Inflammatory macrophage treated with lipopolysaccharide for 4 hours (primary cell): Measurements from ENCODE around the gene HES1.
"Not testable (repeated sequence)": the region's sequence is repeated elsewhere in the genome, so short reads cannot be mapped to it uniquely, and the experiment has no call there.

Source experiments
- DNase-seq: peaks from one replicate; pipeline ENCODE4 v3.0.0-alpha.2; 2020

HES1 gene, protein sequence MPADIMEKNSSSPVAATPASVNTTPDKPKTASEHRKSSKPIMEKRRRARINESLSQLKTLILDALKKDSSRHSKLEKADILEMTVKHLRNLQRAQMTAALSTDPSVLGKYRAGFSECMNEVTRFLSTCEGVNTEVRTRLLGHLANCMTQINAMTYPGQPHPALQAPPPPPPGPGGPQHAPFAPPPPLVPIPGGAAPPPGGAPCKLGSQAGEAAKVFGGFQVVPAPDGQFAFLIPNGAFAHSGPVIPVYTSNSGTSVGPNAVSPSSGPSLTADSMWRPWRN

DNA sequence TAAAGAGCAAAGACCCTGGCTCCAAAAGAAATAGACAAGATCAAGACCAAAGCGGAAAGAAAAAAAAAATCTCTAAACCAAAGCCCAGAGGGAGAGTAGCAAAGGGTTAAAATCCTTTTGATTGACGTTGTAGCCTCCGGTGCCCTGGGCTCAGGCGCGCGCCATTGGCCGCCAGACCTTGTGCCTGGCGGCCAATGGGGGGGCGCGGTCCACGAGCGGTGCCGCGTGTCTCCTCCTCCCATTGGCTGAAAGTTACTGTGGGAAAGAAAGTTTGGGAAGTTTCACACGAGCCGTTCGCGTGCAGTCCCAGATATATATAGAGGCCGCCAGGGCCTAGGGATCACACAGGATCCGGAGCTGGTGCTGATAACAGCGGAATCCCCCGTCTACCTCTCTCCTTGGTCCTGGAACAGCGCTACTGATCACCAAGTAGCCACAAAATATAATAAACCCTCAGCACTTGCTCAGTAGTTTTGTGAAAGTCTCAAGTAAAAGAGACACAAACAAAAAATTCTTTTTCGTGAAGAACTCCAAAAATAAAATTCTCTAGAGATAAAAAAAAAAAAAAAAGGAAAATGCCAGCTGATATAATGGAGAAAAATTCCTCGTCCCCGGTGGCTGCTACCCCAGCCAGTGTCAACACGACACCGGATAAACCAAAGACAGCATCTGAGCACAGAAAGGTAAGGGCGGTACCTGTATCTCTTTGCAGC, at the start of gene HES1:
TSS of gene HES1 (plus strand) at position 343 of the 713 bp plus-strand sequence. CDS start at position 576, 233 bp downstream.
- peak; percentile 88 for DNase-seq

DNA sequence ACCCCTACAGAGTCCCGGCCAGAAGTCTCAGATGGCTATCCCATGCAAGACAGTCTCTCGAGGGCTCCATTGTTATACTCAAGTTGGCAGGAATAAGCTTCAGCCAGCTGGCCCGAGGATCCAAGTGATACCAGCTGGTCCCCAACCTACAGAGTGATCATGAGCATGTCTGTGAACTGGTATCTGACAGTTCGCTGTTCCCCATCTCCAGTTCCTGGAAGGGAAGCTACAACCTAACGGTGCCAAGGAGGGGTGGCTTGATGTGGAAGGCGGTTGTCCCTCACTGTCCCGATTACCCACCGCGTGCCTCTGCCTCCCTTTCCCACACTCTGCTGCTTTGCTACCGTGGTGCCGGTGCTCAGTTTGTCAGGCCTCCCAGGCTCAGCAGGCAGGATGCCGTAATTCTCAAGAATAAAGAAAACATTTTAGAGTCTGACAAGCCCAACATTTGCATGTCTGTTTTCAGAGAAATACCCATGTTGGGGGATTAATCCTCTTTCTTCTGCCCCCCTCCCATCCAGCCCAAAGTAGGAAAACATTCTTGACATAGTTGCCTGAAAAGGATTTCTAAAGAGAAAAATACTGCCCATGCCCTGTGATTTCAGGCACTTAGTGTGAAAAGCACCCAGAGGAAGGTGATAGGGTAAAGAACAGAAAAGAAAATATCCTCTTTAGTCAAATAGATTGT, 49.4 kb upstream of the HES1 start:
- no peak for DNase-seq

DNA sequence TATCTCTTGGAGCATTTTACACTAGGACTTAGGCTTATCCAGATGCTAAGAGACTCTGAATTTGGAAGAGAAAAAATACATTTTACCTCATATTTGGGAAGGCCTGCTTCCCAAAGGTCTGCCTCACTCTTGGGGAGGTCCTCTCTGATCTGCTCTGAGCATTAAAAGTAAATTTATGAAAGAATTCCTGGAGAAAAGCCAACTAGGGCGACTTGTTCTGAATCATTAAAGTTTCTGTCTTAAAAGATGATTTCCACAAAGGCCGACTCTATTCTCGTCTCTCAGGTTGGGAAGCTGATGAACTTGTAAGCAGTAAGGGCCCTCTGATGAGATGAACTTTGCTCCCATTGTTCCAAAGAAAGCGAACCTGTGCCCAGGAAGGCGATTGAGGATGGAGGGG, 48.7 kb upstream of the HES1 start:
- DNase-seq = no peak

DNA sequence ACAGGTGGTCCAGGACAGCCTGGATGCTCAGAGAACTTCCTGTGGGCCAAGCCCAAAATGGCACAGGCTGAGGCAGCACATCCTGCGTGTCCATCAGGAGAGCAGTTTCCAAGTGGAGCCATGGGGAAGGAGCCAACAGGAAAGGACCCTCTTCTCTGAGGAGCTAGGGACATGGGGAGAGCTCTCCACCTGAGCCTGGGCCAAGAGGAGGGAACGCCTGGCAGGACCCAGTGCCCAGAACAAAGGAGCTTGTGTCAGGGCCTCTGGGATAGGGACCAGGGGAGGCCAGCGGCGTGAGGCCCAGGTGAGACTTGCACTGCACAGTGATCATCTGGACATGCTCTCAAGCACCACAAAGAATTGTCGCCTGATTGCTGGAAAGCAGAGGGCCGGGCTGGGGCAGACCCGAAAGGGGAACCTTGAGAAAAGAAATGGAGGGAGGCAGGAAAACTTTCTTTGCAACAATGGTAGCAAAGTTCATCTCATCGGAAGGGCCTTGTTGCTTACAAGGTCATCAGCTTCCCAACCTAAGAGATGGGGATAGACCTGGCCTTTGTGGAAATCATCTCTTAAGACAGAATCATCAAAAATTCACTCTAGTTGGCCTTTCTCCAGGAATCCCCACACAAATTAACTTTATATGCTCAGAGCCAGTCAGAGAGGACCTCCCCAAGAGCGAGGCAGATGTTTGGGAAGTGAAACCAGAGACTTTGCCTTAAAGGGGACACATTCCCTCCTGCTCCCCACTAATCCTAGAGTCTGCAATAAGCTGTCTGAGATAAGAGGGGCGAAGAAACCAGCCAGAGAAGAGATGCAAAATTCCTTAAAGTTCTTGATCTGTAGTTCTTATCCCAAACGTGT, 47.7 kb upstream of the HES1 start:
- DNase-seq = peak; percentile 43

DNA sequence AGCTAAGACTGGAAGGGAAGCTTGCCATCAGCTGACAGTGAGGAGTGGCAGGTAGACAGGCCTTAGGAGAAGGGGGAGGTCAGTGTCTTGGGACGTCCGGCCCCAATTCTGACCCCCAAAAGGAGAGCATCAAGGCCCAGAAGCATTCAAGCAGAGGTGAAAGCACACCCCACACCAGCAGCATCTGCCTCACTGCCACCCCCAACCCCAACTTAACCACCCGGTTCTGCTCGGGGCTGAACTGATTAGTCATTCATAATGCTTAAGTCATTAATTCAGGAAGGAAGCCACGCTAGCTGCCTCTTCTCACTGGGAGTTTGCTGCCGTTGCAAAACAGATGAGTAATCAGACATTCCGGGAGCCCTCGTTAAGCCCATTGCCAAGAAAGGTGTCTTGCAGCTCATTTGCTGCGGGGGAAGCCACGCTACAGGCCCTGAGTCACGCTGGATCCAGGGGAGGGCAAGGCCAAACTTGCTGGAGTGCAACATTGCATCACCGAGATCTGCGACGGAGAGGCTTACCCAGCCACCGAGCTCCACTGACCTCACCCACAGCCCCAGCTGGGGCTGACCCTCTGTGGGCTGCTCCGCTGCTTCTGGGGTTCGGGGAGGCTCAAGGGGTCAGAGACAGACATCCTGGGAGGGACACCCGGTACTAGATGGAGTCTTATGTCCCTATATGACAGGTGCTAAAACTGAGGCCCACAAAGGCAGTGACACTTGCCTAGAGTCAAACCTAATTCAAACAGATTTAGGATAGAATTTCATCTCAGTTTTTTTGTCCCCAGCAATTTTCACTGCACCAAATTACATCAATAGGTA, 46.4 kb upstream of the HES1 start:
- peak; percentile 100 for DNase-seq

DNA sequence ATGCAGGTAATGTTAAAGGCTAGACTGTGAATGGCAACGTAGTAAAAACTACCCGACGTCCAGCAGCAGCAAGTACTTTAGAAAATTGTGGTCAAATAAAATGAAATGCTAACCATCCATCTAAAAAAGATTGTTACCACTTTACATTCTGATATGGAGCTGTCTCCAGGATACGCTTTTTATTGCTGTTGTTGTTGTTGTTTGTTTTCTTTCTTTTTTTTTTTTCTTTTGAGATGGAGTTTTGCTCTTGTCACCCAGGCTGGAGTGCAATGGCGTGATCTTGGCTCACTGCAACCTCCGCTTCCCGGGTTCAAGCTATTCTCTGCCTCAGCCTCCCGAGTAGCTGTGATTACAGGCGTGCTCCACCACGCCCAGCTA, 45.8 kb upstream of the HES1 start:
- not testable (repeated sequence) for DNase-seq

DNA sequence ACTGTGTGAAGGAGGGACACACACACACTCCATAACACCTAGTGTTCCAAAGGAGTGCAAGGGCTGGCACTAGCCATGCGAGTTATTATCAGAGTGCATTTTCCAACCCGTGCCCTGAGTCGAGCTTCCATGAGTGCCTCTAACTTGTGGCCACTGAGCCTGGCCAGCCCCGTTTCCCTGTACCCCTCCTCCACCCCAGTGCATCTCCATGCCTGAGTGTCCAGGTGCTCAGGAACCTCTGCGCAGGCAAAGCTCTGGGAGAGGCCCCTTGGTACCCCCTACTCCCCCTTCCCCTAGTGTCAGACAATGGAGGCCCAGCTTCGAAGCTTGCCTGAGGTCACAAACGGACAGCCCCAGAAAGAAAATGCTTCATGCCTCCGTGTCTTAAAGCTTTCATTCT, 45.2 kb upstream of the HES1 start:
- no peak for DNase-seq

DNA sequence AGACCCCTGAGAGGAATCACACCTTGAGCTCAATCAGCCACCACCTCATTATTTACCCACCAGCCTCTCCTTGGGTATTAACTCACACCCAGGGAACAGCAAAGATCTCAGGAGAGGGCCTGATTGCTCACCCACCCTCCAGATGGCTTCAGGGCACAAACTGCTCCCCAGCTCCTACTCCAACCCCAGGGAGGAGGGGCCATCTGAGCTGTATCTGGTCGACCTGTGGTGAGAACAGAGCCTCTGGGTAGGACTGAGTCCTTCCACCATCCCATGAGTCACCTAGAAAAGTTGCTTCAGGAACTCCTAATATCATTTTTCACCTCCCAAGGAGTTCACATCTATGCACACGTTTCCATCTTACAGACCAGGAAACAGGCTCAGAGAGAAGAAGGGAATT, 44.8 kb upstream of the HES1 start:
- no peak for DNase-seq

DNA sequence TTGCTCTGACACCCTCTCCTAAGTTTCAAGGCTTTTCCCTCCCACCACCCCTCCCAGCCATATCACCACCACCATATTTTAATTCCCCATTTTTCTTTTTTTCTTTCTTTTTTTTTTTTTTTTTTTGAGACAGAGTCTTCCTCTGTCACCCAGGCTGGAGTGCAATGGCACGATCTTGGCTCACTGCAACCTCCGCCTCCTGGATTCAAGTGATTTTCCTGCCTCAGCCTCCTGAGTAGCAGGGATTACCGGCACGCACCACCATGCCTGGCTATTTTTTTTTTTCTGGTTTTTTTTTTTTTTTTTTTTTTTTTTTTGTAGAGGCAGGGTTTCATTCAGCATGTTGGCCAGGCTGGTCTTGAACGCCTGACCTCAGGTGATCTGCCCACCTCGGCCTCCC, 44.1 kb upstream of the HES1 start:
- DNase-seq = not testable (repeated sequence)

DNA sequence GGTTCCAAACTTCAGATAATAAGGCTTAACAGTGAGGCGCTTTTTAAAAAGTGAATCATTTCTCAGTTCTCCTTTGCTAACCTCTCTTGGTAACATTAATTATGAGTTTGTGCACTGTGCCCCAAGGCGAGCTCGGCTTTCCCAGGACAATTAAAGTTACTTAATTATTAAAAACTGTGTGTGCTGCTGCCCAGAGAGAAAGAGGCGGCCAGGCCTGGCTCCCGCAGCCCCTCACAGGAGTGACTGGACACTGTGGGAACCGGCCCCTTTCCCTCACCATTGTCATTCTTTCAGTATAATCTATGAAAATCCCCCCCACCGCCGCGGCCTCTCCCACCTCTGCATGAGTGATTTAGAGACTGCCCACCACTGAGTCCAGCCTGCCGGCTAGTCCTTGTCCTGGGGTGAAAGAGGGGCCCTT, 43.1 kb upstream of the HES1 start:
- DNase-seq = no peak

DNA sequence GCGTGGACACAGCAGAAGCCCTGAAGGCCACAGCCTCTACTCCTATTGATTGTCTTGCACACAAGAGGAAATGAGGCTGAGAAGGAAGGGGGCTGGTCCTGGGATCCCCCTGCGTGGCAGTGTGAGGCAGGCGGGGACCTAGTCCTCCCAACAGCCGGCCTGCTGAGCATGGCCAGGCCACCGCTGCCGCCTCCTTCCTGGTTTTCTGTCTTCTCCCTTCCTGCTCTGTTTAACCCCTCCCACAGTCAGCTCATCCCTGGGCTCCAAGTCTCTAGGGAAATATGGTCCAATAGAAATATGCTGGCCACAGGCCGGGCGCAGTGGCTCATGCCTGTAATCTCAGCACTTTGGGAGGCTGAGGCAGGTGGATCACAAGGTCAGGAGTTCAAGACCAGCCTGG, 42.1 kb upstream of the HES1 start:
- no peak for DNase-seq

DNA sequence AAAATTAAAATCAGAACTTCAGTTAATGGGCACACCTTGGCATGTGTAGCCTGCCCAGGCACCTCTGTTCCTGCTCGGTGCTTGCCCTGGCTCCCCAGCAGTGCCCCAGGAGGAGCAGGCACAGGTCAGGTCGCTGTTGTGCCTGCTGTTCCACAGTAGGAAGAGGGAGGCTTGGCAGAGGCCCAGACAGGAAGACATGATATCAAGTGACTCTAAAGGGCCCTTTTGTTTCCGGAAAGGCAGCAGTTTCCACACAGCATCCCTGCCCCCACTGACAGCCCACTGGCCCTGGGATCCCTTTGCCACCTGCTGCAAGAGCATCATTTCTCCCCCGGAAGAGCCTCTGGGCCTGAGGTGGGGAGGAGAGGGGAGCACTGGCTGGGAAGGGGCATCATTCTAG, 40.5 kb upstream of the HES1 start:
- DNase-seq = no peak

DNA sequence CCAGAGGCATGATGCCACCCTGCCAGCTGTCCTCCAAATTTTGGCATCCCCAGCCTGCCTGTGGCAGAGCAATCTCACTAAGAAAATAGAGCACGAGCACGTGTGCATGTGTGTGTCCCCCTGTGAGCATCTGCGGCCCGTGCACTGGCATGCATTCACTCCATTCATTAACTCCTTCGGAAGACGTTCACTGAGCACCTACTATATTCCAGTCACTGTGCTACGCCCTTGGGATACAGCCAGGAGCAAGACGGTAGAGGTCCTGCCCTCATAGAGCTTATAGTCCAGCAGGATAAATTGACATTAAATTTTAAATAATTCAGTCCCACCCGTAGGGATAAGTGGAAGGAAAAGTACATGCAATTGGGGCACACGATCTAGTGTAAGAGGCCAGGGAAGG, 40.0 kb upstream of the HES1 start:
- DNase-seq = no peak

DNA sequence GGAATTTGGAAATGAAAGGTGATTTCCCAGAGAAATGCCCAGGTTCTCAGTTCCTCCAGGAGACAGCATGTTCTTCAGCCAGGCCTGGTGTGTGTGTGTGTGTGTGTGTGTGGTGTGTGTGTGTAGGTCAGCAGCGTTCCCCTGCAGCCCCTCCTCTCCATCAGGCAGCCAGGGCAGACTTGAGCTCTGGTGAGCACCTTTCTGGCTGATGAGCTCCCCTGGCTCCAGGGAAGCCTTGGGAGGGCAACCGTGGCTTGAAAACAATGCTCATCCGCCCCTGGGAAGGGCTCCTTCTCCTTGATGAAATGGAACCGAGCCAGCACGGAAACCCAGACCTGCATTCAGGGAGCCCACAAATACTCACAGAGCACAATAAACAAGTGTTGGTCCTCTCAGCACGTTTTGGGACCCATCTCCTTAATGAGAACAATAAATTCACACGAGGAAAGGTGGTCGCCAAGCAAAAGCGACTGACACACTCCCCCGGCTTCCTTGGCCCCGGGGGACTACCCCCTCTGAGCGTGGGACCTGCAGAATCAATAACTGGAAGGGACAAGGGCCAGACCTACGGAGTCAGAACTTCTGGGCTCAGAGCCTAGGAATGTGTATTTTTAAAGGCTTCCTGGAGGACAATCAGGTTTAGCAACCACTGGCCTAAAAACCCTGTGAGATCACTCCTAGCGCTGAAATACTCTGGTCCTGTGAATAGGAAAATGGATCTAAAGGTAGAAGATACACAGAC, 38.6 kb upstream of the HES1 start:
- DNase-seq = no peak

DNA sequence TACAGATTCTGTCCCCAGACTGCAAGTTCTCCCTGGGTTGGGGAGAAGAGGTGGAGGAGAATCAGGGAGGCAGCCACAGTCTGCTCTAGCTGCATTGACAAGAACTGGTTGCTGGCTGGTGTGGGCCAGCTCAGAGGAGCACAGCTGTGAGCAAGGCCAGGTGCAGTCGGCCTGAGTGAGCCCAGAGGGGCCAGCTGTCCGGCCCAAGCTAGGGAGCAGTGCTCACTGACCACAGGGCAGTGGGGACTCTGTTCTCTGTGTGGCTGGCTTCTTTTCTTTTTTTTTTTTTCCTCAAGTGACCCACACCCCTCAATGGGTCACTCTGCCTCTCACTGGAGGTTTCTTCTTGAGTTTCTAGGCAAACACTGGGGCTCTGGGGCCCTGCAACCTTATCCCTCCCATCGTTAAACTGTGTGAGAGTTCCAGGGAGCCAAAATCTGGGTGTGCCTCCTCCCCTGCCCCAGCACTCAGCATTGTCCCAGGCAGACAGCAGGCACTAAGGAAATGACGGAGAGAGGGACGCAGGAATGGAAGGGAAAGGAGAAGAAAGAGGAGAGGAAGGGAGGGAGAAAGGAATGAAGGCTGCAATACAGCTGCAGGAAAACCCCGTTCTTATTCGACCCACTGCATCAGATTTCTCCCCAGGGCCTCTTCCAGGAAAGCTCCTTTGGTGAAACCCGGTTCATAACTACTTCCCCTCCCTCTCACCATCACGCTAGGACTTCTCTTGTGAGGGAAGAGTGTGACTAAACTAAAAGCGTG, 37.7 kb upstream of the HES1 start:
- peak; percentile 83 for DNase-seq

DNA sequence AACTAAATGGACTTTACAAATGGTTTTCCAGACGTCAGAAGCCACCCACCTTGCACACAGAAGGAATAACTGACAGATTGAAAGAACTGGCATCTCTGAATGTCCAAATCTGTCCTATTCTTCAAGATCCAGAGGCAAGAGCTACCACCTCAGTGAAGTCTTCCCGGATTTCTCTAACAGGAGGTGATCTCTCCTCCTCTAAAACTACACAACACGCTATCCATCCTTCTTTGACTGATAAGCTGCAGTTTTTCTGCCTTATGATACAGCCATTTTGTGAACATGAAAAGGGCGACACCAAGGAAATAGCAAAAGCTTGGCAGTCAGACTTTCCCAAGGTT, 37.1 kb upstream of the HES1 start:
- DNase-seq = no peak

DNA sequence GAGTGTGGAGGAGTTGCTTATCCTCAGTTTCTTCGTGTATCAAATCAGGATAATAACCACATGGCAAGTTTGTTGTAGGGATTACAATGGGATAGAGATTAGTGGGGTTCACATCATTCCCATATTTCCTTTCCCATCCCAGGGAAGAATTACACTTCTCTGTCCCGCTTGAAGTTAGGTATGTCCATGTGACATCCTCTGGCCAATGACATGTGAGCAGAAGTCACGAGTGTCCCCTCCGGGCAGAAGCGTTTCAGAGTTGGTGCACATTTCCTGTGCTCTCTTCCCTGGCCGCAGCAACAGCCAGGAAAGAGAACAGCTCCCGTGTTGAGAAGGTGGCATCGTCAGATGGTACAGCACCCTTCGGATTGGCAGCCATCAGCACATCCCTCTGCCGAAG, 36.7 kb upstream of the HES1 start:
- DNase-seq = no peak

DNA sequence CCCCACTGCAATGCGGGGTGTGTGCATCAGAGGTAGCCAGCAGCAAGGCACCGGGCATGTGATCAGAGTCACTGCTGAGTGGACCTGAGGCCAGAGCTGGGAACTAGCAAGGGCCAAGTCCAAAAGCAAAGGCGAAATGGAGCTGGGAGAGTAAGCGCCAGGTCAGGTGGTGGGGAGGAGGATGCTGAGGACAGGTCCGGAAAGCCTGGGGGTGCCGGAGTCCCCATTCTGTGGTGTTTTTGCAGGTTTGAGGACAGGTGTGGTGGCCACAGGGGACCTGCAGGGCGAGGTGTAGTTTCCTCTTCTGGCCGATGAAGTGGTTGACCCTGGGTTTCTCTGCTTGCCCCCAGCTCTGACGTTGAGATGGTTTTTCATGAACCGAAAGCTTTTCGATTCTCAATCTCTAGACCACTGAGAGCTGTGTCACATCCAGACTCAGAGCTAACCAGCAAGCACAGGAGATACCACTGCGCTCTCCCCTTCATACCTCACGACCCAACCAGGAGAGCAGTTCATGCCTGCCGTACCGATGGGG, 35.0 kb upstream of the HES1 start:
- DNase-seq = no peak

DNA sequence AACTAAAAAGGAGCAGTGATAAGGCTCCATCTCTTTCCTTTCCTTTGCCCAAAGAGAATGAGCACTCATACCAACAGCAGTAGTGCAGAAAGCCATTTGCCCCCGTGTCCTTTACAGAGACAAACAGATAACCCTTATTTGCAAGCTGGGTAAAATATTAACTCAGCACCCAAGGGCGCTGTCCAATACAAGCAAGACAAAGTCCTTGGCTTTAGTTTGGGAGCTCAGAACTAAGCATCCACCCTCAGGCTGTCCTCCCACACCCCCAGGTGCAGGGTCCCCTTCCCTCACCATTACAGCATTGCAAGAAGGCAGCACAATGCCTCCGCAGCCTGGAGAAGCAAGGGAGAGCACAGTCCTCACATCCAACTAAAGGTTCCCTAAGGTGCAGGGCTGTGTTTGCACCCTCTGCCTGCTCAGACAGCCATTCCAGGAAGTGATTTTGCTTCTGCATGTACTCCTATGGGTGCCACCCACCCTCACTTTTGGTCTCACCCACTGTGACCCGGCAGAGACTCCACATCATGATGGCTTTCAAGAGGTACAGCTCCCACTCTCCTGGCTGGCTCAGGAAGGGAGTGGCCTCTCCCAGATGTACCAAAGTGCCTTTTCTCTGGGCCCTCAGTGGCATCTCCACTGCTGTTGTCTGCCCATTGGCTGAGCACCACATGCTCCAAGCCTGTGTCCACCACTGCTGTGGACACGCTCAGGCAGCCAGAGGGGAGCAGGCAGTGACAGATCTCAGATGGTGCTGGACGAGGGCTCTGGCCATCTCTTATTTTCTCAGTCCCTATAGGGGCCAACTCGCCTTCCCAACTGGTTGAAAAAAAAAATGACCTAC, 34.1 kb upstream of the HES1 start:
- DNase-seq = no peak

DNA sequence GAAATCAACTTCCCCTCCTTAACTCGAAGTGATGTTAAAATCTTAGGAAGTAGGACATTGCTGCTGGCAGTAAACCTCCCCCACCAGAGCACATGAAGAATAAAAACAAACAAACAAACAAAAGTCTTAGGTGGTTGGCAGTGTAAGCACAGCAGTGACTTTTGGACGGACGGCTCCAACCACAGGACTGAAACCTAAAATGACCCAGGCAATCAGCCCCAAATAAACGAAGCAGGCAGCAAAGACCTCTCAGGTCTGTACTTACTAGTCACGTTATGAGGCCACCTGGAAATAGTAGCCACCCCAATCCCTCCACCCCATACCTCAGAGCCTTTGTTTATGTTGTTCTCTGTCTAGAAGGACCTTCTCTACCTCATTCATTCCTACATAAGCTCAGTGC, 33.5 kb upstream of the HES1 start:
- no peak for DNase-seq
